Measurements from ENCODE around the gene BUD31. TPM values are rescaled to one million over a fixed set of nuclear protein-coding genes. Genes with fewer than 3 reads are reported as not detected.

BUD31 gene
- total RNA-seq, 6 donors from 2014 or later, result 48.8 to 85.7 (median 63.8) TPM

- 93 to 95% methylated on average over 10 to 12 of the region's 13 CpGs for WGBS, 2 donors
- Histone ChIP-seq H3K4me1 (peaks cover 13 to 22% (median 18%) of the 10 kb centered on the region in 4 donors), H3K9me3 (no peaks in the 10 kb centered on the region), H3K27ac (no peak overlapping the region), H3K4me3 (no peak overlapping the region), H3K27me3 (no peaks in the 10 kb centered on the region), H3K36me3 (peaks cover 24 to 88% (median 76%) of the 10 kb centered on the region in 4 donors)
- TF ChIP-seq, protein P1, sequence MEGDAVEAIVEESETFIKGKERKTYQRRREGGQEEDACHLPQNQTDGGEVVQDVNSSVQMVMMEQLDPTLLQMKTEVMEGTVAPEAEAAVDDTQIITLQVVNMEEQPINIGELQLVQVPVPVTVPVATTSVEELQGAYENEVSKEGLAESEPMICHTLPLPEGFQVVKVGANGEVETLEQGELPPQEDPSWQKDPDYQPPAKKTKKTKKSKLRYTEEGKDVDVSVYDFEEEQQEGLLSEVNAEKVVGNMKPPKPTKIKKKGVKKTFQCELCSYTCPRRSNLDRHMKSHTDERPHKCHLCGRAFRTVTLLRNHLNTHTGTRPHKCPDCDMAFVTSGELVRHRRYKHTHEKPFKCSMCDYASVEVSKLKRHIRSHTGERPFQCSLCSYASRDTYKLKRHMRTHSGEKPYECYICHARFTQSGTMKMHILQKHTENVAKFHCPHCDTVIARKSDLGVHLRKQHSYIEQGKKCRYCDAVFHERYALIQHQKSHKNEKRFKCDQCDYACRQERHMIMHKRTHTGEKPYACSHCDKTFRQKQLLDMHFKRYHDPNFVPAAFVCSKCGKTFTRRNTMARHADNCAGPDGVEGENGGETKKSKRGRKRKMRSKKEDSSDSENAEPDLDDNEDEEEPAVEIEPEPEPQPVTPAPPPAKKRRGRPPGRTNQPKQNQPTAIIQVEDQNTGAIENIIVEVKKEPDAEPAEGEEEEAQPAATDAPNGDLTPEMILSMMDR (IDR thresholded peaks at IDR 0.05), result no peak
- no peak for TF ChIP-seq POLR2A (IDR thresholded peaks at IDR 0.05)
- no peak for TF ChIP-seq POLR2AphosphoS5 (IDR thresholded peaks at IDR 0.05)
- no peak for ATAC-seq (ENCODE audit: low FRiP score in 2 of 2)
- DNase-seq, result no peak
Observed at GRCh38 chr7:99389772-99390171, 19.0 kb upstream of the BUD31 start.

GRCh38 chr7:99390941-99391602 is 17.7 kb upstream of the BUD31 start:
- Histone ChIP-seq H3K27me3 (no peaks in the 10 kb centered on the region), H3K27ac (no peak overlapping the region), H3K9me3 (no peaks in the 10 kb centered on the region), H3K4me1 (peaks cover 13 to 22% (median 18%) of the 10 kb centered on the region in 4 donors), H3K36me3 (peaks cover 24 to 92% (median 79%) of the 10 kb centered on the region in 4 donors), H3K4me3 (no peak overlapping the region)
- TF ChIP-seq POLR2A (IDR thresholded peaks at IDR 0.05), result no peak
- TF ChIP-seq EP300 (IDR thresholded peaks at IDR 0.05), result no peak
- TF ChIP-seq, protein P1 (IDR thresholded peaks at IDR 0.05), result no peak
- TF ChIP-seq POLR2AphosphoS5 (IDR thresholded peaks at IDR 0.05), result no peak
- ATAC-seq (ENCODE audit: low FRiP score in 2 of 2) (no peak), DNase-seq (no peak)
- WGBS, 2 donors, result 95 to 97% methylated on average over 23 of the region's 23 CpGs

- ATAC-seq (ENCODE audit: low FRiP score in 2 of 2), result no peak
- TF ChIP-seq POLR2A (IDR thresholded peaks at IDR 0.05) (no peak), EP300 (IDR thresholded peaks at IDR 0.05) (no peak), POLR2AphosphoS5 (IDR thresholded peaks at IDR 0.05) (no peak)
- TF ChIP-seq, protein P1 (IDR thresholded peaks at IDR 0.05), result no peak
- Histone ChIP-seq H3K4me3 (peak overlapping the region in 2 of 4 donors; percentile 43 to 50), H3K4me1 (peaks cover 13 to 22% (median 18%) of the 10 kb centered on the region in 4 donors), H3K27ac (peak overlapping the region in 1 of 4 donors; percentile 42), H3K27me3 (no peaks in the 10 kb centered on the region), H3K36me3 (peaks cover 25 to 92% (median 77%) of the 10 kb centered on the region in 4 donors), H3K9me3 (no peaks in the 10 kb centered on the region)
- 86 to 100% methylated on average over 3 to 8 of the region's 8 CpGs for WGBS, 2 donors
- DNase-seq, result no peak
Observed at GRCh38 chr7:99392046-99392445, 16.7 kb upstream of the BUD31 start.

DNA sequence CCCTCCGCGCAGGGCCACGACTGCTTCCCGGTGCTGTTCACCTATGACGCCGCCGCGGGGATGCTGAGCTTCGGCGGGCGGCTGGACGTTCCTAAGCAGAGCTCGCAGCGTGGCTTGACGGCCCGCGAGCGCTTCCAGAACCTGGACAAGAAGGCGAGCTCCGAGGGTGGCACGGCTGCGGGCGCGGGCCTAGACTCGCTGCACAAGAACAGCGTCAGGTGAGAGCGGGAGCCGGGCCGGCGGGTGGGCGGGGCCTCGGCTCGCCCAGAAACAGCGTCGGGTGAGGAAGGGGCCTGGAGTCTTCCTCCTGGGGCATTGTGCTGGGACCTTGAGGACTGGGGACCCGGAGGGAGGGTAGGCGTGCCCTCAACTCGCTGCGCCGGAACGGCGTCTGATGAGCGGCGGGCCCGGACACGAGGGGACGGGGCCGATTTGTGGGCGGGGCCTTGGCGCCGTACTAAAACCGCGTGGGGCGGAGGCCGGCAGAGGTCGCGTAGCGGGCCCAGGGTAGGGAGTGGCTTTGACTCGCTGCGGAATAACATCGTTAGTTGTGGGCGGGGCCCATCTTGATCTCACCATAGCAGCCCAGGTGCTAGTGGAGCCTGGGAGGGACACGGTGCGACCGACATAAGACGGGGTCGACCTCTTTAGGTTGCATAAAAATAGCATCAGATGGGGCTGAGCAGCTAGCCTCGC is 16.0 kb upstream of the BUD31 start:
- peak overlapping the region; percentile 27 to 66 (median 50) for H3K27ac ChIP-seq
- no peaks in the 10 kb centered on the region for H3K27me3 ChIP-seq
- peak; percentile 80 to 94 for DNase-seq
- H3K9me3 ChIP-seq, result no peaks in the 10 kb centered on the region
- 12 to 21% methylated on average over 22 to 47 of the region's 68 CpGs for WGBS, 2 donors
- ATAC-seq (ENCODE audit: low FRiP score in 2 of 2), result peak; percentile 87 to 90
- peak overlapping the region; percentile 21 to 50 (median 46) for H3K4me3 ChIP-seq
- peaks cover 30 to 92% (median 78%) of the 10 kb centered on the region in 4 donors for H3K36me3 ChIP-seq
- H3K4me1 ChIP-seq, result peaks cover 13 to 22% (median 18%) of the 10 kb centered on the region in 4 donors
- TF ChIP-seq POLR2A (IDR thresholded peaks at IDR 0.05) (no peak), POLR2AphosphoS5 (IDR thresholded peaks at IDR 0.05) (peak; percentile 38 to 56)
- TF ChIP-seq, protein P1 (IDR thresholded peaks at IDR 0.05), result peak in 1 of 6 experiments; percentile 10
